ENCODE measurements around the gene TPST1. TPM values are rescaled to one million over a fixed set of nuclear protein-coding genes. Genes with fewer than 3 reads are reported as not detected.

TPST1 gene
- polyA plus RNA-seq, 1 donor (not counting 4 experiments of a cell fraction or from before 2014, with no cell fraction given) = 48.5 TPM

DNA sequence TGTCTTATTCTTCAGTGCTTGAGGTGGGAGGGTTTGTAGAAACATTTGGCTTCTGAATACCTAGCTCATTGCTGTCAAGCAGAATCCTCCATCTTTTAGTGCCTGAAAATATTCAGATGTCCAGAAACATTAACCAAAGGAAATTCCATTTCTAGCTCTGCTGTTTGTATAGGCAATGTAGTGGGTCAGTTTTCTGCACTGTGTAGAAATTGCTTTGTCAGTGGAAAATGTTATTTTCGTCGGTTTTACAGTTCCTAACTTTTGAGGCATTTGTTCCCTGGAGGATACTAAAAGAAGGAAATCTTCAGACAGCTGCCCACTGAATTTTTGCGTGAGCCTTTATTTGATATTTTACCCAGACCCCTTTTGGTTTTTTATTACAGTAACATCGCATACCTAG is 143.4 kb downstream of the TPST1 start:
- H2AFZ ChIP-seq (ENCODE audit: control insufficient read depth, low read length) = no peak overlapping the region
- H3K4me2 ChIP-seq (ENCODE audit: control insufficient read depth, extremely low read depth, insufficient read depth, low read depth, low read length) = no peak overlapping the region
- no peak overlapping the region for H3K9ac ChIP-seq (ENCODE audit: control insufficient read depth, extremely low read depth, insufficient read depth, low read length)
- peaks cover 24% of the 10 kb centered on the region for H3K4me1 ChIP-seq (ENCODE audit: control insufficient read depth, extremely low read depth, insufficient read depth, low read length)
- H3K4me3 ChIP-seq (ENCODE audit: control insufficient read depth in 2 of 3, extremely low read depth in 1 of 3, insufficient read depth in 2 of 3, low read depth in 1 of 3, low read length in 3 of 3) = no peak overlapping the region
- H3K27me3 ChIP-seq (ENCODE audit: control insufficient read depth, extremely low read depth, insufficient read depth, low read length) = no peaks in the 10 kb centered on the region
- no peaks in the 10 kb centered on the region for H4K20me1 ChIP-seq (ENCODE audit: control insufficient read depth, extremely low read depth, insufficient read depth, low read length)
- peaks cover 2% of the 10 kb centered on the region for H3K79me2 ChIP-seq (ENCODE audit: control insufficient read depth, insufficient read depth, low read length)
- no peak overlapping the region for H3K27ac ChIP-seq (ENCODE audit: control insufficient read depth, insufficient read depth, low read length)
- no peak for TF ChIP-seq EZH2 (IDR thresholded peaks at IDR 0.05; ENCODE audit: low read length)
- TF ChIP-seq, protein P1, sequence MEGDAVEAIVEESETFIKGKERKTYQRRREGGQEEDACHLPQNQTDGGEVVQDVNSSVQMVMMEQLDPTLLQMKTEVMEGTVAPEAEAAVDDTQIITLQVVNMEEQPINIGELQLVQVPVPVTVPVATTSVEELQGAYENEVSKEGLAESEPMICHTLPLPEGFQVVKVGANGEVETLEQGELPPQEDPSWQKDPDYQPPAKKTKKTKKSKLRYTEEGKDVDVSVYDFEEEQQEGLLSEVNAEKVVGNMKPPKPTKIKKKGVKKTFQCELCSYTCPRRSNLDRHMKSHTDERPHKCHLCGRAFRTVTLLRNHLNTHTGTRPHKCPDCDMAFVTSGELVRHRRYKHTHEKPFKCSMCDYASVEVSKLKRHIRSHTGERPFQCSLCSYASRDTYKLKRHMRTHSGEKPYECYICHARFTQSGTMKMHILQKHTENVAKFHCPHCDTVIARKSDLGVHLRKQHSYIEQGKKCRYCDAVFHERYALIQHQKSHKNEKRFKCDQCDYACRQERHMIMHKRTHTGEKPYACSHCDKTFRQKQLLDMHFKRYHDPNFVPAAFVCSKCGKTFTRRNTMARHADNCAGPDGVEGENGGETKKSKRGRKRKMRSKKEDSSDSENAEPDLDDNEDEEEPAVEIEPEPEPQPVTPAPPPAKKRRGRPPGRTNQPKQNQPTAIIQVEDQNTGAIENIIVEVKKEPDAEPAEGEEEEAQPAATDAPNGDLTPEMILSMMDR (optimal IDR thresholded peaks at IDR 0.05 in 1 of 3, IDR thresholded peaks at IDR 0.05 in 1 of 3, conservative IDR thresholded peaks at IDR 0.05 in 1 of 3; ENCODE audit: extremely low read depth in 1 of 3, insufficient read depth in 2 of 3, low read length in 3 of 3) = no peak
- DNase-seq (ENCODE audit: low read depth, low spot score) (no peak), FAIRE-seq (no peak)
- no peaks in the 10 kb centered on the region for H3K9me1 ChIP-seq (ENCODE audit: control insufficient read depth, extremely low read depth, insufficient read depth, low read length)
- H3K9me3 ChIP-seq (ENCODE audit: control insufficient read depth, low read depth, low read length) = no peaks in the 10 kb centered on the region
- H3K36me3 ChIP-seq (ENCODE audit: control insufficient read depth in 2 of 2, extremely low read depth in 1 of 2, insufficient read depth in 2 of 2, low read length in 2 of 2) = no peaks in the 10 kb centered on the region
- dilution Hi-C loops (cut with MboI; ENCODE audit: extremely low pct_ligation_motif_present, low sequenced_read_pairs) = no loop called here

DNA sequence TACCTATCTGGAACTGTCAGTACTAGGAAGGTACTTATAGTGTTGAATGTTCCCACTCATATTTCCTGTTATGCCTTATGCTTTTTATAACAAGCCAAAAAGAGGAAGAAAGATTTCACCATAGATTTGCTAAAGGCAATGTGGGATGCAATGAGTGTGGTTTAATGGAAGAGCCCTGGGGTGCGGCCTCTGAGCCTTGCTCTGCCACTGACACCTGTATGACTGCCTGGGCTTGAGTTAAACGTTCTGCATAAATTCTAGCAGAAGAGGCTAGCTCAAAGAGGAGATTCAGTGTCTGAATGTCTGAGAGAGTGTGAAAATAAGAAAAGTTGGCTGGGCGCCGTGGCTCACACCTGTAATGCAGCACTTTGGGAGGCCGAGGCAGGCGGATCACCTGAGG is 143.8 kb downstream of the TPST1 start:
- H4K20me1 ChIP-seq (ENCODE audit: control insufficient read depth, extremely low read depth, insufficient read depth, low read length) = no peaks in the 10 kb centered on the region
- no peak overlapping the region for H3K27ac ChIP-seq (ENCODE audit: control insufficient read depth, insufficient read depth, low read length)

More for the DNA sequence above, 143.8 kb downstream of the TPST1 start:
- Histone ChIP-seq H3K4me1 (ENCODE audit: control insufficient read depth, extremely low read depth, insufficient read depth, low read length) (peaks cover 29% of the 10 kb centered on the region), H3K9ac (ENCODE audit: control insufficient read depth, extremely low read depth, insufficient read depth, low read length) (no peak overlapping the region), H3K9me3 (ENCODE audit: control insufficient read depth, low read depth, low read length) (no peaks in the 10 kb centered on the region), H3K4me3 (ENCODE audit: control insufficient read depth in 2 of 3, extremely low read depth in 1 of 3, insufficient read depth in 2 of 3, low read depth in 1 of 3, low read length in 3 of 3) (no peak overlapping the region), H3K9me1 (ENCODE audit: control insufficient read depth, extremely low read depth, insufficient read depth, low read length) (no peaks in the 10 kb centered on the region), H2AFZ (ENCODE audit: control insufficient read depth, low read length) (no peak overlapping the region), H3K4me2 (ENCODE audit: control insufficient read depth, extremely low read depth, insufficient read depth, low read depth, low read length) (peak overlapping the region; percentile 16), H3K36me3 (ENCODE audit: control insufficient read depth in 2 of 2, extremely low read depth in 1 of 2, insufficient read depth in 2 of 2, low read length in 2 of 2) (no peaks in the 10 kb centered on the region), H3K27me3 (ENCODE audit: control insufficient read depth, extremely low read depth, insufficient read depth, low read length) (no peaks in the 10 kb centered on the region), H3K79me2 (ENCODE audit: control insufficient read depth, insufficient read depth, low read length) (peaks cover 2% of the 10 kb centered on the region)
- FAIRE-seq (peak; percentile 32), DNase-seq (ENCODE audit: low read depth, low spot score) (no peak)
- no peak for TF ChIP-seq EZH2 (IDR thresholded peaks at IDR 0.05; ENCODE audit: low read length)
- TF ChIP-seq, protein P1 (optimal IDR thresholded peaks at IDR 0.05 in 1 of 3, IDR thresholded peaks at IDR 0.05 in 1 of 3, conservative IDR thresholded peaks at IDR 0.05 in 1 of 3; ENCODE audit: extremely low read depth in 1 of 3, insufficient read depth in 2 of 3, low read length in 3 of 3) = no peak
- dilution Hi-C loops (cut with MboI; ENCODE audit: extremely low pct_ligation_motif_present, low sequenced_read_pairs) = no loop called here

All from keratinocyte (primary cell).